CMK (cell line): ENCODE data around the gene MEF2D.
A peak's percentile ranks its signal among the peaks of the same experiment; 100 is the strongest.

Source experiments
- DNase-seq: peaks from one replicate; pipeline ENCODE4 v3.0.0-alpha.2; 2010; ENCODE audit warnings: low read depth

The MEF2D gene

GRCh38 chr1:156443286-156443685 lies 57.3 kb downstream of the MEF2D start:
- DNase-seq = no peak

GRCh38 chr1:156440654-156441437 lies 59.7 kb downstream of the MEF2D start:
- DNase-seq = no peak

GRCh38 chr1:156439777-156440183 lies 60.8 kb downstream of the MEF2D start:
- DNase-seq = no peak

GRCh38 chr1:156439036-156439776 lies 61.4 kb downstream of the MEF2D start:
- DNase-seq = peak; percentile 63

GRCh38 chr1:156438278-156438987 lies 62.1 kb downstream of the MEF2D start:
- DNase-seq = no peak

GRCh38 chr1:156437037-156437867 lies 63.3 kb downstream of the MEF2D start:
- DNase-seq = no peak

GRCh38 chr1:156436141-156437036 lies 64.2 kb downstream of the MEF2D start:
- DNase-seq = no peak

GRCh38 chr1:156435545-156436140 lies 64.9 kb downstream of the MEF2D start:
- no peak for DNase-seq

GRCh38 chr1:156434989-156435544 lies 65.5 kb downstream of the MEF2D start:
- DNase-seq = no peak

GRCh38 chr1:156433602-156434001 lies 67.0 kb downstream of the MEF2D start:
- no peak for DNase-seq

GRCh38 chr1:156433032-156433431 lies 67.5 kb downstream of the MEF2D start:
- no peak for DNase-seq

- no peak for DNase-seq
Observed at GRCh38 chr1:156432669-156433018, 67.9 kb downstream of the MEF2D start.

- DNase-seq = no peak
Observed at GRCh38 chr1:156431769-156432668, 68.6 kb downstream of the MEF2D start.

- no peak for DNase-seq
Observed at GRCh38 chr1:156431366-156431765, 69.2 kb downstream of the MEF2D start.

- DNase-seq = no peak
Observed at GRCh38 chr1:156430866-156431265, 69.7 kb downstream of the MEF2D start.

GRCh38 chr1:156430303-156430702 lies 70.3 kb downstream of the MEF2D start:
- no peak for DNase-seq

- no peak for DNase-seq
Observed at GRCh38 chr1:156429313-156430060, 71.1 kb downstream of the MEF2D start.

- no peak for DNase-seq
Observed at GRCh38 chr1:156428746-156429288, 71.8 kb downstream of the MEF2D start.
